C4-2B (cell line): Measurements from ENCODE around the gene PRLH.

Experiments
- H3K27ac ChIP-seq: fragments of 450-650 bp; 2 replicates; pipeline ENCODE4 v1.5.1; 2017
- ZFX ChIP-seq: fragments of 450-650 bp; IDR thresholded peaks from 2 replicates; pipeline ENCODE4 v1.6.1; 2017
- TF ChIP-seq, protein P1 (sequence below): fragments of 450-650 bp; conservative IDR thresholded peaks from 2 replicates; pipeline ENCODE4 v1.5.1; 2017; ENCODE audit warnings: mild to moderate bottlenecking

The PRLH gene

DNA sequence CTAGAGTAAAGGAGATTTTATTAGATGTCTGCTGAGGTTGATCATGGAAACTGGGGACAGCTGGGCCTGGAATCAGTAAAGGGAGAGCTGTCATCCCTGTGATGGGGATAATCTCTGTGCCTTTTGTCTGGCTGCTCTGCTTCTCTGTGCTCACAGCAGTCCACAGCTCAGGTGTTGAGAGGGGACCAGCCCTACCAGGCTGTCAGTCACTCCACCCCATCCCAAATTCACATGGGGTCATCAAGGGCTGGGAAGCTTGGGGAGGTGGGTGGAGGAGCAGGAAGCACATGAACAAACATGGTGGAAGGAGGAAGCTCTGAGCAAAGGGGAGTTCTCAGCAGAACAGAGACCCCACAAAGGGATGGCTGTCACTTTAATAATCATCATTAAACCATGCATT is 47.3 kb downstream of the PRLH start:
- H3K27ac ChIP-seq = no peak overlapping the region
- no peak for TF ChIP-seq ZFX
- TF ChIP-seq, protein P1, sequence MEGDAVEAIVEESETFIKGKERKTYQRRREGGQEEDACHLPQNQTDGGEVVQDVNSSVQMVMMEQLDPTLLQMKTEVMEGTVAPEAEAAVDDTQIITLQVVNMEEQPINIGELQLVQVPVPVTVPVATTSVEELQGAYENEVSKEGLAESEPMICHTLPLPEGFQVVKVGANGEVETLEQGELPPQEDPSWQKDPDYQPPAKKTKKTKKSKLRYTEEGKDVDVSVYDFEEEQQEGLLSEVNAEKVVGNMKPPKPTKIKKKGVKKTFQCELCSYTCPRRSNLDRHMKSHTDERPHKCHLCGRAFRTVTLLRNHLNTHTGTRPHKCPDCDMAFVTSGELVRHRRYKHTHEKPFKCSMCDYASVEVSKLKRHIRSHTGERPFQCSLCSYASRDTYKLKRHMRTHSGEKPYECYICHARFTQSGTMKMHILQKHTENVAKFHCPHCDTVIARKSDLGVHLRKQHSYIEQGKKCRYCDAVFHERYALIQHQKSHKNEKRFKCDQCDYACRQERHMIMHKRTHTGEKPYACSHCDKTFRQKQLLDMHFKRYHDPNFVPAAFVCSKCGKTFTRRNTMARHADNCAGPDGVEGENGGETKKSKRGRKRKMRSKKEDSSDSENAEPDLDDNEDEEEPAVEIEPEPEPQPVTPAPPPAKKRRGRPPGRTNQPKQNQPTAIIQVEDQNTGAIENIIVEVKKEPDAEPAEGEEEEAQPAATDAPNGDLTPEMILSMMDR = no peak

DNA sequence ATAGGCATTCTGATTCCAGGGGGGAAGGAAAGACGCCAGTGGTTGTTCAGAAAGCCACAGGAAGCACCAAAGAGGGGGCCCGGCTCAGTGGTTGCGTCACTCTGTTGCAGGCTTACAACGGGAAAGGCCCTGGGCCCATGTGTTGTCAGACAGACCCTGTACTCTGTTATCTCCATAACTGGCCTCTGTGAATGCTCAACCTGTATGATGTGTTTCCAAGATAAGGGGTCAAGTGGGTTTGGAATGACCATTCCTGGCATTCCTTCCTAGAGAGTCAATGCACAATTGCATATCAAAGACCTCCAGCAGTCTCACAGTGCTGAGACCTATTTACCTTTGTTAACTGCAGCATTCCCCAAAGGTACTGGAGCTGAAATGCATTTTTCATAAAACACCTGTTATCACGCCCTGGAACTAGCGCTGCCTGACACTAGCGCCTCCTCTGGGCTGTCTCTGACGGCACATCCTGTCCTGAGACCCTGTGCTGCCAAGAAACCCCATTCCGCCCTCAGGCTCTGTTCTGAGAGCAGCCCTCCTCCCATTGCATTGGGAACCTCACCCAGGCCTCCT is 47.9 kb downstream of the PRLH start:
- no peak overlapping the region for H3K27ac ChIP-seq

GRCh38 chr2:237615631-237616249 is 49.4 kb downstream of the PRLH start:
- TF ChIP-seq ZFX = no peak
- TF ChIP-seq, protein P1 = no peak
- H3K27ac ChIP-seq = no peak overlapping the region

More for the DNA sequence above, 47.9 kb downstream of the PRLH start:
- TF ChIP-seq, protein P1 = no peak

DNA sequence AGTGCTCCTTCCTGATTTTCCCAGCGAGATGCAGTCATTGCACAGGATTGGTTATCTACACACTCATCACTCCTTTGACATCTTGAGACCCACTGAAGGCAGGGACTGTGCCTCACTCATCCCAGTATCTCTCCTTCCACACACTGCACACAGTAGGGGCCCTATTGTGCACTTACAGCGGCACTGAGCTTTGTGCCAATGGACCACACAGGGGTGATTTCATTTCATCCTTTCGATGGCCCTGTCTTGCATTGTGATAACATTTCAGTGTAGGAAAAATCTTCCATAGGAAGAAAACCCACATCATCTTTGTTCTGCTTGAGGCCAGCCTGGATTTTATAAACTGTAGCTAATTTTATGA is 50.0 kb downstream of the PRLH start:
- no peak overlapping the region for H3K27ac ChIP-seq
- no peak for TF ChIP-seq ZFX
- TF ChIP-seq, protein P1 = no peak
